22Rv1 (cell line): ENCODE data around the gene DUSP22.

Experiments
- H3K27ac ChIP-seq: fragments of 450-650 bp; 2 replicates; pipeline ENCODE4 v1.5.1; 2017
- CTCF ChIP-seq: fragments of 450-650 bp; IDR thresholded peaks from 2 replicates; pipeline ENCODE4 v1.5.1; 2017; ENCODE audit warnings: mild to moderate bottlenecking
- ZFX ChIP-seq: fragments of 450-650 bp; IDR thresholded peaks from 2 replicates; pipeline ENCODE4 v1.6.1; 2017; ENCODE audit warnings: antibody characterized with exemption, borderline replicate concordance

DUSP22 gene

GRCh38 chr6:396126-396520 lies 103.8 kb downstream of the DUSP22 start:
- no peak overlapping the region for H3K27ac ChIP-seq
- TF ChIP-seq CTCF (no peak), ZFX (no peak)

GRCh38 chr6:397056-397455 lies 104.8 kb downstream of the DUSP22 start:
- TF ChIP-seq CTCF (no peak), ZFX (no peak)
- no peak overlapping the region for H3K27ac ChIP-seq

- H3K27ac ChIP-seq = no peak overlapping the region
- TF ChIP-seq CTCF = no peak
- no peak for TF ChIP-seq ZFX
Measured at GRCh38 chr6:397604-398003, 105.3 kb downstream of the DUSP22 start.

- H3K27ac ChIP-seq = no peak overlapping the region
- no peak for TF ChIP-seq CTCF
- TF ChIP-seq ZFX = no peak
Measured at GRCh38 chr6:398065-398464, 105.8 kb downstream of the DUSP22 start.

- no peak overlapping the region for H3K27ac ChIP-seq
- no peak for TF ChIP-seq ZFX
- no peak for TF ChIP-seq CTCF
Measured at GRCh38 chr6:398558-399078, 106.3 kb downstream of the DUSP22 start.

GRCh38 chr6:399785-400534 lies 107.7 kb downstream of the DUSP22 start:
- no peak overlapping the region for H3K27ac ChIP-seq
- TF ChIP-seq ZFX = no peak
- TF ChIP-seq CTCF = no peak

GRCh38 chr6:400815-401214 lies 108.5 kb downstream of the DUSP22 start:
- no peak overlapping the region for H3K27ac ChIP-seq
- TF ChIP-seq CTCF (no peak), ZFX (no peak)
